ENCODE measurements around the gene SLC35F3. TPM values are rescaled to one million over a fixed set of nuclear protein-coding genes. Genes with fewer than 3 reads are reported as not detected.

SLC35F3 gene
- total and polyA plus RNA-seq, 9 of the 15 experiments (the other 6 are each of a cell fraction or from before 2014, with no cell fraction given) = 0.04 to 0.07 (median 0.04) TPM; not detected in 6

DNA sequence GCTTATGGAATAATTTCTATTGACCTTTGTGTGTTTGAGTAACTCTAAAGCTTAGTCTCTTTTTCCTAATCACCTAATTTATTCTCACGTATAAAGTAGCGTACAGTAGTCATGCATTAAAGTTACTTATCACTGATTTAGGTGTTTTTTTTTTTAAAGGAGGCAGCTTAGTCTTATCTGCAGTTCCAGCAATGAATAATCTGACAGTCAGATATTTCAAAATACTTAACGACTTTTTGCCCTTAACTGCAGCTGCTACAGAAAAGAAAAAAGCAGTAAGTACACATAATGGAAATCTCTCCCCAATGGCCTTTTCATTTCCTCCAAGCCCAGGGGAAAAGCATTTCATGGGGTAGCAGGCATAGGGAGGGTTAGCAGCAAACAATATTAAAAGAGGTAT lies 54.6 kb downstream of the SLC35F3 start (continued):
- TF ChIP-seq TARDBP (IDR thresholded peaks at IDR 0.05) = no peak
- TF ChIP-seq, protein P1, sequence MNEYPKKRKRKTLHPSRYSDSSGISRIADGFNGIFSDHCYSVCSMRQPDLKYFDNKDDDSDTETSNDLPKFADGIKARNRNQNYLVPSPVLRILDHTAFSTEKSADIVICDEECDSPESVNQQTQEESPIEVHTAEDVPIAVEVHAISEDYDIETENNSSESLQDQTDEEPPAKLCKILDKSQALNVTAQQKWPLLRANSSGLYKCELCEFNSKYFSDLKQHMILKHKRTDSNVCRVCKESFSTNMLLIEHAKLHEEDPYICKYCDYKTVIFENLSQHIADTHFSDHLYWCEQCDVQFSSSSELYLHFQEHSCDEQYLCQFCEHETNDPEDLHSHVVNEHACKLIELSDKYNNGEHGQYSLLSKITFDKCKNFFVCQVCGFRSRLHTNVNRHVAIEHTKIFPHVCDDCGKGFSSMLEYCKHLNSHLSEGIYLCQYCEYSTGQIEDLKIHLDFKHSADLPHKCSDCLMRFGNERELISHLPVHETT (CRISPR knock-in tag; conservative IDR thresholded peaks at IDR 0.05 in 1 of 2, IDR thresholded peaks at IDR 0.05 in 1 of 2) = 0 out of 4 replicates have a peak, but pooled peaks of 1 of the 2 experiments have one; percentile 34

DNA sequence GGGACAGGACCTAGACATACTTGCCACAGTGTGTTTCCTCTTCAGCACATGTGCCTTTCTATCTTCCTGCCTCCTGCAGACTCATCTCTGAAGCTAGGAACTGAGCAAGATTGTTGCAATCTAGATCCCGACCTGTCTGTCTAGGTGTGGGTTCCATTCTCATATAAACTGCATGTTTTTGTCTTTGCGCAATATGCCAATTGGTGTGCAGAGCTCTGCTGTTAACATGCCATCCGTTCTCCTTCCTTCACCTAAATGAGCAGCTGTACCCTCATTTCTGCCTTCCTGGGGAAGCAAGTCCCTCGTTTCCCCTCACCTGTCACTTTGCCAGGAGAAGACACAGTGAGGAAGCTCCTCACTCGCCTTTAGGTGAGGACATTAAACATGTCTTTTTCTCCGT lies 55.5 kb downstream of the SLC35F3 start:
- peak; percentile 71 for FAIRE-seq
- Histone ChIP-seq H3K4me3 (no peak overlapping the region), H3K9ac (ENCODE audit: insufficient read depth in 1 of 2, low read depth in 2 of 2, low read length in 2 of 2) (no peak overlapping the region), H3K27ac (ENCODE audit: extremely low read depth, low read depth, low read length) (no peak overlapping the region), H3K79me2 (ENCODE audit: control insufficient read depth, insufficient read depth, low read length) (no peaks in the 10 kb centered on the region), H3K36me3 (ENCODE audit: control insufficient read depth, insufficient read depth, low read length) (no peaks in the 10 kb centered on the region), H3K9me1 (ENCODE audit: control insufficient read depth, insufficient read depth, low read length) (no peaks in the 10 kb centered on the region), H3K9me3 (replicated peaks; ENCODE audit: control insufficient read depth, insufficient read depth, low read depth, low read length) (no peaks in the 10 kb centered on the region), H3K4me2 (ENCODE audit: insufficient read depth, low read length) (no peak overlapping the region), H2AFZ (ENCODE audit: low read depth, low read length) (no peak overlapping the region), H3K4me1 (replicated peaks in 1 of 2; ENCODE audit: control insufficient read depth in 2 of 2, insufficient read depth in 2 of 2, low read length in 2 of 2) (peaks cover 0 to 3% of the 10 kb centered on the region in 2 experiments; a peak in 1 of 5 replicates), H3K27me3 (ENCODE audit: control insufficient read depth in 2 of 2, insufficient read depth in 2 of 2, low read length in 2 of 2) (peaks cover 0 to 16% of the 10 kb centered on the region in 2 experiments; a peak in 3 of 5 replicates), H4K20me1 (replicated peaks; ENCODE audit: control insufficient read depth, insufficient read depth, low read length) (no peaks in the 10 kb centered on the region)
- no TSS peak for BruUV-seq (replicated peaks)
- in situ Hi-C loops (cut with MboI) = no loop called here
- no peak for DNase-seq (ENCODE audit: extremely low read depth in 1 of 4, low spot score in 3 of 4)
- ChIA-PET POLR2A (no interaction called here), CTCF (ENCODE audit: low intra/inter-chr PET ratio) (no interaction called here)
- 35% methylated on average over 6 of the region's 6 CpGs for WGBS (ENCODE audit: insufficient coverage, low coverage, missing lambda C conversion rate)
- TF ChIP-seq CEBPB (tag; IDR thresholded peaks at IDR 0.05) (peak; percentile 64; the same call in 1 of the 2 replicates), ZFP30 (CRISPR knock-in tag; IDR thresholded peaks at IDR 0.05; ENCODE audit: borderline replicate concordance) (no peak), ZNF253 (CRISPR knock-in tag; conservative IDR thresholded peaks at IDR 0.05) (no peak)
- ATAC-seq = no peak
- intact Hi-C loops (cut with micrococcal nuclease) = no loop called here

Data from K562 (cell line).